ENCODE measurements around the gene A2M.

Gene A2M

GRCh38 chr12:9149372-9149771 is 33.7 kb upstream of the A2M start:
- no peaks in the 10 kb centered on the region for H3K27me3 ChIP-seq (replicated peaks; ENCODE audit: insufficient read depth, low read length)
- H3K9ac ChIP-seq (ENCODE audit: low read length) = no peak overlapping the region
- TF ChIP-seq EZH2 (optimal IDR thresholded peaks at IDR 0.05; ENCODE audit: low read depth, low read length) (no peak), EZH2phosphoT487 (IDR thresholded peaks at IDR 0.05; ENCODE audit: low read length) (no peak)
- TF ChIP-seq, protein P1, sequence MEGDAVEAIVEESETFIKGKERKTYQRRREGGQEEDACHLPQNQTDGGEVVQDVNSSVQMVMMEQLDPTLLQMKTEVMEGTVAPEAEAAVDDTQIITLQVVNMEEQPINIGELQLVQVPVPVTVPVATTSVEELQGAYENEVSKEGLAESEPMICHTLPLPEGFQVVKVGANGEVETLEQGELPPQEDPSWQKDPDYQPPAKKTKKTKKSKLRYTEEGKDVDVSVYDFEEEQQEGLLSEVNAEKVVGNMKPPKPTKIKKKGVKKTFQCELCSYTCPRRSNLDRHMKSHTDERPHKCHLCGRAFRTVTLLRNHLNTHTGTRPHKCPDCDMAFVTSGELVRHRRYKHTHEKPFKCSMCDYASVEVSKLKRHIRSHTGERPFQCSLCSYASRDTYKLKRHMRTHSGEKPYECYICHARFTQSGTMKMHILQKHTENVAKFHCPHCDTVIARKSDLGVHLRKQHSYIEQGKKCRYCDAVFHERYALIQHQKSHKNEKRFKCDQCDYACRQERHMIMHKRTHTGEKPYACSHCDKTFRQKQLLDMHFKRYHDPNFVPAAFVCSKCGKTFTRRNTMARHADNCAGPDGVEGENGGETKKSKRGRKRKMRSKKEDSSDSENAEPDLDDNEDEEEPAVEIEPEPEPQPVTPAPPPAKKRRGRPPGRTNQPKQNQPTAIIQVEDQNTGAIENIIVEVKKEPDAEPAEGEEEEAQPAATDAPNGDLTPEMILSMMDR (IDR thresholded peaks at IDR 0.05; ENCODE audit: low read length) = peak; percentile 18; the same call in 1 of the 2 replicates
- 0 out of 2 replicates have a peak, but pooled peaks cover 10% of the 10 kb centered on the region for H3K4me1 ChIP-seq (ENCODE audit: low read length)
- no peaks in the 10 kb centered on the region for H3F3A ChIP-seq (ENCODE audit: insufficient read depth, low read length)
- no peaks in the 10 kb centered on the region for H3K9me3 ChIP-seq (replicated peaks; ENCODE audit: insufficient read depth, low read length)
- H3K27ac ChIP-seq (ENCODE audit: low read length) = no peak overlapping the region
- no peak overlapping the region for H2AFZ ChIP-seq (ENCODE audit: low read length)
- H3K4me2 ChIP-seq (ENCODE audit: low read depth, low read length) = no peak overlapping the region
- H3K79me2 ChIP-seq (ENCODE audit: low read length) = no peaks in the 10 kb centered on the region
- no peaks in the 10 kb centered on the region for H3K9me2 ChIP-seq (replicated peaks; ENCODE audit: insufficient read depth, low read length)
- no peaks in the 10 kb centered on the region for H4K20me1 ChIP-seq (ENCODE audit: insufficient read depth, low read length)
- H3K36me3 ChIP-seq (replicated peaks; ENCODE audit: insufficient read depth, low read length) = no peaks in the 10 kb centered on the region
- no peak overlapping the region for H3K4me3 ChIP-seq (ENCODE audit: low read length)
- no peak for DNase-seq

DNA sequence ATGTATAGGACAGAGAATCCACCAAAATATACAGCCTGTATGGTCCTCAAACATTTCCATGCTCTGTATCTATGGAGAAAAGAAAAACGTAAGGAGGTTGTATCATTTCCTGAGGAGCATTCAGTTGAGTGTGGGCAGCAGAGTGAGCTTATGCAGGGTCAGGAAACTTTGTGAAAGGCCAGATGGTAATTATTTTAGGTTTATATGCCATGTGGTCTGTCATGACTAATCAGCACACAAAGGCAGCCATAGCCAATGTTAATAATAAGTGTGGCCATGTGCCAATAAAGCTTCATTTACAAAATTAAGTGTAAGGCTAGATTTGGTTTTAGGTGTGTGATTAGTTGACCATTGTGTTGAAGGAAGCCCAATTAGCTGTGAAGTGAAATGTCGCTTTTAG is 33.2 kb upstream of the A2M start:
- DNase-seq = no peak
- no peaks in the 10 kb centered on the region for H3K79me2 ChIP-seq (ENCODE audit: low read length)

GRCh38 chr12:9147461-9147860 is 31.7 kb upstream of the A2M start:
- Histone ChIP-seq H3K4me2 (ENCODE audit: low read depth, low read length) (no peak overlapping the region), H3K27me3 (replicated peaks; ENCODE audit: insufficient read depth, low read length) (no peaks in the 10 kb centered on the region)

More for the DNA sequence above, 33.2 kb upstream of the A2M start:
- Histone ChIP-seq H3K9me2 (replicated peaks; ENCODE audit: insufficient read depth, low read length) (no peaks in the 10 kb centered on the region), H3K9ac (ENCODE audit: low read length) (no peak overlapping the region), H3F3A (ENCODE audit: insufficient read depth, low read length) (no peaks in the 10 kb centered on the region), H3K4me3 (ENCODE audit: low read length) (no peak overlapping the region), H4K20me1 (ENCODE audit: insufficient read depth, low read length) (no peaks in the 10 kb centered on the region), H3K36me3 (replicated peaks; ENCODE audit: insufficient read depth, low read length) (no peaks in the 10 kb centered on the region), H2AFZ (ENCODE audit: low read length) (no peak overlapping the region), H3K27me3 (replicated peaks; ENCODE audit: insufficient read depth, low read length) (no peaks in the 10 kb centered on the region), H3K4me1 (ENCODE audit: low read length) (0 out of 2 replicates have a peak, but pooled peaks cover 10% of the 10 kb centered on the region), H3K4me2 (ENCODE audit: low read depth, low read length) (no peak overlapping the region), H3K27ac (ENCODE audit: low read length) (no peak overlapping the region), H3K9me3 (replicated peaks; ENCODE audit: insufficient read depth, low read length) (no peaks in the 10 kb centered on the region)
- no peak for TF ChIP-seq EZH2 (optimal IDR thresholded peaks at IDR 0.05; ENCODE audit: low read depth, low read length)
- TF ChIP-seq, protein P1 (IDR thresholded peaks at IDR 0.05; ENCODE audit: low read length) = no peak
- TF ChIP-seq EZH2phosphoT487 (IDR thresholded peaks at IDR 0.05; ENCODE audit: low read length) = no peak

More at GRCh38 chr12:9147461-9147860, 31.7 kb upstream of the A2M start:
- H3K79me2 ChIP-seq (ENCODE audit: low read length) = no peaks in the 10 kb centered on the region
- TF ChIP-seq EZH2phosphoT487 (IDR thresholded peaks at IDR 0.05; ENCODE audit: low read length) = no peak
- TF ChIP-seq, protein P1 (IDR thresholded peaks at IDR 0.05; ENCODE audit: low read length) = no peak
- no peak for TF ChIP-seq EZH2 (optimal IDR thresholded peaks at IDR 0.05; ENCODE audit: low read depth, low read length)
- 0 out of 2 replicates have a peak, but pooled peaks cover 10% of the 10 kb centered on the region for H3K4me1 ChIP-seq (ENCODE audit: low read length)
- H3K9me3 ChIP-seq (replicated peaks; ENCODE audit: insufficient read depth, low read length) = no peaks in the 10 kb centered on the region
- H3K4me3 ChIP-seq (ENCODE audit: low read length) = no peak overlapping the region
- H3K36me3 ChIP-seq (replicated peaks; ENCODE audit: insufficient read depth, low read length) = no peaks in the 10 kb centered on the region
- DNase-seq = no peak
- no peak overlapping the region for H3K27ac ChIP-seq (ENCODE audit: low read length)
- no peaks in the 10 kb centered on the region for H3K9me2 ChIP-seq (replicated peaks; ENCODE audit: insufficient read depth, low read length)
- H3K9ac ChIP-seq (ENCODE audit: low read length) = no peak overlapping the region
- H4K20me1 ChIP-seq (ENCODE audit: insufficient read depth, low read length) = no peaks in the 10 kb centered on the region
- no peak overlapping the region for H2AFZ ChIP-seq (ENCODE audit: low read length)
- H3F3A ChIP-seq (ENCODE audit: insufficient read depth, low read length) = no peaks in the 10 kb centered on the region
